GM18873 (cell line): ENCODE data around the gene LACTB.
A peak's percentile ranks its signal among the peaks of the same experiment; 100 is the strongest.

Experiments used
- ATAC-seq: cut with Tn5 transposase; IDR thresholded peaks from one replicate; pipeline ENCODE4 v1.9.1; 2021; ENCODE audit warnings: mild to moderate bottlenecking, moderate library complexity, moderate number of reproducible peaks; ENCODE audit not compliant: unreplicated experiment, low FRiP score

The LACTB gene

GRCh38 chr15:63121382-63122001 is at the start of gene LACTB:
Gene LACTB (plus strand): TSS chr15:63121861. CDS start chr15:63121872, 11 bp downstream.
- ATAC-seq: peak; percentile 37

- ATAC-seq: no peak
Measured at GRCh38 chr15:63072023-63072650, 49.5 kb upstream of the LACTB start.

GRCh38 chr15:63072809-63073277 is 48.8 kb upstream of the LACTB start:
- ATAC-seq: no peak

GRCh38 chr15:63073497-63074172 is 48.0 kb upstream of the LACTB start:
- no peak for ATAC-seq

- ATAC-seq: no peak
Measured at GRCh38 chr15:63075015-63075983, 46.4 kb upstream of the LACTB start.

GRCh38 chr15:63075984-63076713 is 45.5 kb upstream of the LACTB start:
- ATAC-seq: no peak

GRCh38 chr15:63076714-63077046 is 45.0 kb upstream of the LACTB start:
- ATAC-seq: no peak

- no peak for ATAC-seq
Measured at GRCh38 chr15:63077952-63078351, 43.7 kb upstream of the LACTB start.

GRCh38 chr15:63079947-63080626 is 41.6 kb upstream of the LACTB start:
- ATAC-seq: no peak

- ATAC-seq: no peak
Measured at GRCh38 chr15:63080634-63081250, 40.9 kb upstream of the LACTB start.

GRCh38 chr15:63082366-63082765 is 39.3 kb upstream of the LACTB start:
- ATAC-seq: no peak

- no peak for ATAC-seq
Measured at GRCh38 chr15:63083044-63083443, 38.6 kb upstream of the LACTB start.

- no peak for ATAC-seq
Measured at GRCh38 chr15:63083541-63083940, 38.1 kb upstream of the LACTB start.

- no peak for ATAC-seq
Measured at GRCh38 chr15:63084806-63085205, 36.9 kb upstream of the LACTB start.

GRCh38 chr15:63085289-63085688 is 36.4 kb upstream of the LACTB start:
- ATAC-seq: no peak

GRCh38 chr15:63086271-63086670 is 35.4 kb upstream of the LACTB start:
- ATAC-seq: no peak

- no peak for ATAC-seq
Measured at GRCh38 chr15:63086947-63087346, 34.7 kb upstream of the LACTB start.

GRCh38 chr15:63088533-63089245 is 33.0 kb upstream of the LACTB start:
- ATAC-seq: no peak
